Liver (tissue), 9 donors: ENCODE results near the gene CFAP53. TPM values are rescaled to one million over a fixed set of nuclear protein-coding genes. Genes with fewer than 3 reads are reported as not detected.

ENCODE experiments used
- DNase-seq: peaks from one replicate; pipeline ENCODE4 v3.0.0-alpha.2; 2017; ENCODE audit warnings: low spot score
- H3K27ac ChIP-seq, 2 donors: one replicate each; pipeline ENCODE4 v1.7.0; 2013; ENCODE audit warnings: inconsistent platforms in 2 of 2, low read length in 2 of 2, control low read depth in 1 of 2, low read depth in 1 of 2, mild to moderate bottlenecking in 1 of 2
- H3K27me3 ChIP-seq, 4 donors: one replicate each; pipeline versions ENCODE4 v1.6.1 to v1.7.0; 2013; ENCODE audit warnings: low read length in 3 of 4, inconsistent platforms in 1 of 4, mild to moderate bottlenecking in 1 of 4, moderate library complexity in 1 of 4; ENCODE audit not compliant: control insufficient read depth in 4 of 4, insufficient read depth in 4 of 4
- H3K36me3 ChIP-seq, 4 donors: one replicate each; pipeline versions ENCODE4 v1.6.1 to v1.7.0; 2013; ENCODE audit warnings: low read length in 3 of 4, mild to moderate bottlenecking in 3 of 4, low read depth in 1 of 4, moderate library complexity in 1 of 4; ENCODE audit not compliant: control insufficient read depth in 4 of 4, insufficient read depth in 3 of 4
- H3K4me1 ChIP-seq, 4 donors: one replicate each; pipeline versions ENCODE4 v1.6.1 to v1.7.0; 2013; ENCODE audit warnings: low read length in 3 of 4, mild to moderate bottlenecking in 3 of 4, moderate library complexity in 1 of 4; ENCODE audit not compliant: control insufficient read depth in 4 of 4, insufficient read depth in 4 of 4
- H3K4me3 ChIP-seq, 3 donors: one replicate each; pipeline versions ENCODE4 v1.6.1 to v1.7.0; 2013; ENCODE audit warnings: low read length in 3 of 3, control low read depth in 1 of 3, low read depth in 1 of 3, mild to moderate bottlenecking in 1 of 3
- H3K9ac ChIP-seq, 2 donors: one replicate each; pipeline ENCODE4 v1.7.0; 2013; ENCODE audit warnings: low read length in 2 of 2, mild to moderate bottlenecking in 2 of 2, moderate library complexity in 2 of 2, control low read depth in 1 of 2, low read depth in 1 of 2
- H3K9me3 ChIP-seq, 4 donors: one replicate each; pipeline versions ENCODE4 v1.6.1 to v1.7.0; 2013; ENCODE audit warnings: low read length in 3 of 4; ENCODE audit not compliant: control insufficient read depth in 4 of 4
- EGR1 ChIP-seq, 2 donors: IDR thresholded peaks; 2 replicates each; pipeline ENCODE4 v1.6.1; 2016 to 2018; ENCODE audit warnings: antibody characterized with exemption in 2 of 2, low read depth in 2 of 2
- FOXA1 ChIP-seq: IDR thresholded peaks from 2 replicates; pipeline ENCODE4 v1.6.1; 2016; ENCODE audit warnings: antibody characterized with exemption
- FOXA2 ChIP-seq: IDR thresholded peaks from 2 replicates; pipeline ENCODE4 v1.6.1; 2016; ENCODE audit warnings: antibody characterized with exemption
- GABPA ChIP-seq, 2 donors: IDR thresholded peaks in 1 of 2; conservative IDR thresholded peaks in 1 of 2; 2 replicates each; pipeline ENCODE4 v1.6.1; 2016; ENCODE audit warnings: antibody characterized with exemption in 2 of 2, mild to moderate bottlenecking in 1 of 2, moderate library complexity in 1 of 2
- HNF4A ChIP-seq, 2 donors: conservative IDR thresholded peaks; 2 replicates each; pipeline ENCODE4 v1.6.1; 2016; ENCODE audit warnings: antibody characterized with exemption in 2 of 2, mild to moderate bottlenecking in 2 of 2
- HNF4G ChIP-seq: IDR thresholded peaks from 2 replicates; pipeline ENCODE4 v1.6.1; 2016; ENCODE audit warnings: antibody characterized with exemption
- JUND ChIP-seq, 2 donors: IDR thresholded peaks; 2 replicates each; pipeline ENCODE4 v1.6.1; 2016; ENCODE audit warnings: antibody characterized with exemption in 2 of 2
- NR2F2 ChIP-seq: IDR thresholded peaks from 2 replicates; pipeline ENCODE4 v1.6.1; 2016; ENCODE audit warnings: antibody characterized with exemption
- RAD21 ChIP-seq, 2 donors: IDR thresholded peaks; 2 replicates each; pipeline ENCODE4 v1.6.1; 2016; ENCODE audit warnings: antibody characterized with exemption in 2 of 2, mild to moderate bottlenecking in 2 of 2
- RXRA ChIP-seq, 2 donors: IDR thresholded peaks; 2 replicates each; pipeline ENCODE4 v1.6.1; 2017 to 2018; ENCODE audit warnings: antibody characterized with exemption in 2 of 2, mild to moderate bottlenecking in 1 of 2
- SP1 ChIP-seq: IDR thresholded peaks from 2 replicates; pipeline ENCODE4 v1.6.1; 2018; ENCODE audit warnings: antibody characterized with exemption, mild to moderate bottlenecking
- TAF1 ChIP-seq: conservative IDR thresholded peaks from 2 replicates; pipeline ENCODE4 v1.6.1; 2016; ENCODE audit warnings: antibody characterized with exemption, mild to moderate bottlenecking
- YY1 ChIP-seq: IDR thresholded peaks from 2 replicates; pipeline ENCODE4 v1.6.1; 2016; ENCODE audit warnings: antibody characterized with exemption, mild to moderate bottlenecking
- WGBS: extraction: QIAGEN DNeasy Blood & Tissue Kit; methylation state at CpG from one replicate; pipeline ENCODE4 v1.1.7; 2013; 5-methylcytosine and 5-hydroxymethylcytosine counted together
- polyA plus RNA-seq, 2 donors: library from polyadenylated mRNA; stranded (reverse) in 1 of 2; unstranded in 1 of 2; fragments of 200-250 nt in 1 of 2; fragments of >200 nt in 1 of 2; fragmentation: Nextera tagmentation in 1 of 2; extraction: Ambion mirVana in 1 of 2; gene quantifications; one replicate each; pipeline versions ENCODE4 v1.2.1 to v1.2.3, GENCODE V29; 2013 to 2015
- total RNA-seq, 2 donors: library from RNA; depleted of rRNA; stranded (reverse); fragments of >200 nt; gene quantifications; one replicate each; pipeline ENCODE4 v1.2.3, GENCODE V29; 2014
- TF ChIP-seq, protein P1 (sequence below): IDR thresholded peaks from 2 replicates; pipeline ENCODE4 v1.6.1; 2016; ENCODE audit warnings: antibody characterized with exemption, mild to moderate bottlenecking
- TF ChIP-seq, protein P2 (sequence below): fragments of 150-350 bp; IDR thresholded peaks from 2 replicates; pipeline ENCODE4 v1.5.1; 2017; ENCODE audit warnings: improper control_type of control experiment, low read depth, low read length; ENCODE audit not compliant: missing input control
- TF ChIP-seq, protein P3 (sequence below): IDR thresholded peaks from 2 replicates; pipeline ENCODE4 v1.6.1; 2016; ENCODE audit warnings: antibody characterized with exemption
- TF ChIP-seq, protein P4 (sequence below): IDR thresholded peaks from 2 replicates; pipeline ENCODE4 v1.6.1; 2016; ENCODE audit warnings: antibody characterized with exemption
- donor health status: healthy.
- donor health status: healthy.
- donor health status: healthy.
- donor health status: healthy.
- donor health status: healthy.

CFAP53 gene
- total and polyA plus RNA-seq, 4 donors = 0.05 to 0.14 (median 0.09) TPM

DNA sequence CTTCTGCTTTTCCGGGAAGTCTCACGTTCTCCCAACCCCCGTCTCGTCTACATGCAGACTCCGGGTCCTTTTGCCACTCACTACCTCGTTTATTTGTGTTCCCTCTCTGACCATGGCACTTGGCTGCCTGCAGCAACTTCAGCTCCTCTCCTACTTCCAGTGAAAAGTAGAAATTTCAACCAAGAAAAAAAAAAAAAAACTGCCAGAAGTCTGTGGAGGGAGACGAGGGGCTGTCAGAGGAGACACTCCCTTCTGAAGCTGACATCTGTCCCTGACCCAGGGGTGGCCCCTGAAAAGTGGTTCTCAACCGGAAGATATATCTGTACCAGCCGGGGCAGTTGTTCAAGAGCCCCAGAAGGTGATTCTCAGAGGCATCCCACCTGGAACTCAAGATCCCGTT is 70.6 kb downstream of the CFAP53 start:
- Histone ChIP-seq H3K4me3 (no peak overlapping the region), H3K9me3 (no peaks in the 10 kb centered on the region), H3K9ac (no peak overlapping the region), H3K36me3 (no peaks in the 10 kb centered on the region), H3K27ac (no peak overlapping the region), H3K27me3 (no peaks in the 10 kb centered on the region), H3K4me1 (peaks cover 2 to 18% (median 11%) of the 10 kb centered on the region in 4 donors)
- 41% methylated on average over 10 of the region's 10 CpGs for WGBS
- TF ChIP-seq FOXA1 (no peak), TAF1 (no peak), RAD21 (IDR thresholded peaks at IDR 0.05) (no peak), HNF4A (conservative IDR thresholded peaks at IDR 0.05) (no peak), JUND (IDR thresholded peaks at IDR 0.05) (no peak), SP1 (no peak), FOXA2 (no peak), NR2F2 (no peak), RXRA (IDR thresholded peaks at IDR 0.05) (no peak), HNF4G (no peak), YY1 (no peak), GABPA (IDR thresholded peaks at IDR 0.05 in 1 of 2, conservative IDR thresholded peaks at IDR 0.05 in 1 of 2) (no peak), EGR1 (IDR thresholded peaks at IDR 0.05; ENCODE audit: low read depth in 2 of 2) (no peak)
- TF ChIP-seq, protein P1, sequence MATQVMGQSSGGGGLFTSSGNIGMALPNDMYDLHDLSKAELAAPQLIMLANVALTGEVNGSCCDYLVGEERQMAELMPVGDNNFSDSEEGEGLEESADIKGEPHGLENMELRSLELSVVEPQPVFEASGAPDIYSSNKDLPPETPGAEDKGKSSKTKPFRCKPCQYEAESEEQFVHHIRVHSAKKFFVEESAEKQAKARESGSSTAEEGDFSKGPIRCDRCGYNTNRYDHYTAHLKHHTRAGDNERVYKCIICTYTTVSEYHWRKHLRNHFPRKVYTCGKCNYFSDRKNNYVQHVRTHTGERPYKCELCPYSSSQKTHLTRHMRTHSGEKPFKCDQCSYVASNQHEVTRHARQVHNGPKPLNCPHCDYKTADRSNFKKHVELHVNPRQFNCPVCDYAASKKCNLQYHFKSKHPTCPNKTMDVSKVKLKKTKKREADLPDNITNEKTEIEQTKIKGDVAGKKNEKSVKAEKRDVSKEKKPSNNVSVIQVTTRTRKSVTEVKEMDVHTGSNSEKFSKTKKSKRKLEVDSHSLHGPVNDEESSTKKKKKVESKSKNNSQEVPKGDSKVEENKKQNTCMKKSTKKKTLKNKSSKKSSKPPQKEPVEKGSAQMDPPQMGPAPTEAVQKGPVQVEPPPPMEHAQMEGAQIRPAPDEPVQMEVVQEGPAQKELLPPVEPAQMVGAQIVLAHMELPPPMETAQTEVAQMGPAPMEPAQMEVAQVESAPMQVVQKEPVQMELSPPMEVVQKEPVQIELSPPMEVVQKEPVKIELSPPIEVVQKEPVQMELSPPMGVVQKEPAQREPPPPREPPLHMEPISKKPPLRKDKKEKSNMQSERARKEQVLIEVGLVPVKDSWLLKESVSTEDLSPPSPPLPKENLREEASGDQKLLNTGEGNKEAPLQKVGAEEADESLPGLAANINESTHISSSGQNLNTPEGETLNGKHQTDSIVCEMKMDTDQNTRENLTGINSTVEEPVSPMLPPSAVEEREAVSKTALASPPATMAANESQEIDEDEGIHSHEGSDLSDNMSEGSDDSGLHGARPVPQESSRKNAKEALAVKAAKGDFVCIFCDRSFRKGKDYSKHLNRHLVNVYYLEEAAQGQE = no peak
- TF ChIP-seq, protein P2, sequence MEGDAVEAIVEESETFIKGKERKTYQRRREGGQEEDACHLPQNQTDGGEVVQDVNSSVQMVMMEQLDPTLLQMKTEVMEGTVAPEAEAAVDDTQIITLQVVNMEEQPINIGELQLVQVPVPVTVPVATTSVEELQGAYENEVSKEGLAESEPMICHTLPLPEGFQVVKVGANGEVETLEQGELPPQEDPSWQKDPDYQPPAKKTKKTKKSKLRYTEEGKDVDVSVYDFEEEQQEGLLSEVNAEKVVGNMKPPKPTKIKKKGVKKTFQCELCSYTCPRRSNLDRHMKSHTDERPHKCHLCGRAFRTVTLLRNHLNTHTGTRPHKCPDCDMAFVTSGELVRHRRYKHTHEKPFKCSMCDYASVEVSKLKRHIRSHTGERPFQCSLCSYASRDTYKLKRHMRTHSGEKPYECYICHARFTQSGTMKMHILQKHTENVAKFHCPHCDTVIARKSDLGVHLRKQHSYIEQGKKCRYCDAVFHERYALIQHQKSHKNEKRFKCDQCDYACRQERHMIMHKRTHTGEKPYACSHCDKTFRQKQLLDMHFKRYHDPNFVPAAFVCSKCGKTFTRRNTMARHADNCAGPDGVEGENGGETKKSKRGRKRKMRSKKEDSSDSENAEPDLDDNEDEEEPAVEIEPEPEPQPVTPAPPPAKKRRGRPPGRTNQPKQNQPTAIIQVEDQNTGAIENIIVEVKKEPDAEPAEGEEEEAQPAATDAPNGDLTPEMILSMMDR = no peak
- TF ChIP-seq, protein P3, sequence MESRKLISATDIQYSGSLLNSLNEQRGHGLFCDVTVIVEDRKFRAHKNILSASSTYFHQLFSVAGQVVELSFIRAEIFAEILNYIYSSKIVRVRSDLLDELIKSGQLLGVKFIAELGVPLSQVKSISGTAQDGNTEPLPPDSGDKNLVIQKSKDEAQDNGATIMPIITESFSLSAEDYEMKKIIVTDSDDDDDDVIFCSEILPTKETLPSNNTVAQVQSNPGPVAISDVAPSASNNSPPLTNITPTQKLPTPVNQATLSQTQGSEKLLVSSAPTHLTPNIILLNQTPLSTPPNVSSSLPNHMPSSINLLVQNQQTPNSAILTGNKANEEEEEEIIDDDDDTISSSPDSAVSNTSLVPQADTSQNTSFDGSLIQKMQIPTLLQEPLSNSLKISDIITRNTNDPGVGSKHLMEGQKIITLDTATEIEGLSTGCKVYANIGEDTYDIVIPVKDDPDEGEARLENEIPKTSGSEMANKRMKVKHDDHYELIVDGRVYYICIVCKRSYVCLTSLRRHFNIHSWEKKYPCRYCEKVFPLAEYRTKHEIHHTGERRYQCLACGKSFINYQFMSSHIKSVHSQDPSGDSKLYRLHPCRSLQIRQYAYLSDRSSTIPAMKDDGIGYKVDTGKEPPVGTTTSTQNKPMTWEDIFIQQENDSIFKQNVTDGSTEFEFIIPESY = no peak
- TF ChIP-seq, protein P4, sequence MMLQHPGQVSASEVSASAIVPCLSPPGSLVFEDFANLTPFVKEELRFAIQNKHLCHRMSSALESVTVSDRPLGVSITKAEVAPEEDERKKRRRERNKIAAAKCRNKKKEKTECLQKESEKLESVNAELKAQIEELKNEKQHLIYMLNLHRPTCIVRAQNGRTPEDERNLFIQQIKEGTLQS = no peak
- no peak for DNase-seq
